HG02852 (cell line): ENCODE measurements around the gene CHRND.

Experiments
- ATAC-seq: cut with Tn5 transposase; IDR thresholded peaks from one replicate; pipeline ENCODE4 v1.9.1; 2021; ENCODE audit warnings: mild to moderate bottlenecking, moderate library complexity; ENCODE audit not compliant: unreplicated experiment

CHRND gene

GRCh38 chr2:232487385-232488096 lies 38.4 kb upstream of the CHRND start, which contains the start of gene ECEL1:
TSS of gene ECEL1 (minus strand) at chr2:232487834. CDS start at chr2:232486653, 1,181 bp downstream.
- no peak for ATAC-seq

GRCh38 chr2:232488097-232488711 lies 37.8 kb upstream of the CHRND start:
- no peak for ATAC-seq

GRCh38 chr2:232488721-232489300 lies 37.1 kb upstream of the CHRND start:
- ATAC-seq, result no peak

DNA sequence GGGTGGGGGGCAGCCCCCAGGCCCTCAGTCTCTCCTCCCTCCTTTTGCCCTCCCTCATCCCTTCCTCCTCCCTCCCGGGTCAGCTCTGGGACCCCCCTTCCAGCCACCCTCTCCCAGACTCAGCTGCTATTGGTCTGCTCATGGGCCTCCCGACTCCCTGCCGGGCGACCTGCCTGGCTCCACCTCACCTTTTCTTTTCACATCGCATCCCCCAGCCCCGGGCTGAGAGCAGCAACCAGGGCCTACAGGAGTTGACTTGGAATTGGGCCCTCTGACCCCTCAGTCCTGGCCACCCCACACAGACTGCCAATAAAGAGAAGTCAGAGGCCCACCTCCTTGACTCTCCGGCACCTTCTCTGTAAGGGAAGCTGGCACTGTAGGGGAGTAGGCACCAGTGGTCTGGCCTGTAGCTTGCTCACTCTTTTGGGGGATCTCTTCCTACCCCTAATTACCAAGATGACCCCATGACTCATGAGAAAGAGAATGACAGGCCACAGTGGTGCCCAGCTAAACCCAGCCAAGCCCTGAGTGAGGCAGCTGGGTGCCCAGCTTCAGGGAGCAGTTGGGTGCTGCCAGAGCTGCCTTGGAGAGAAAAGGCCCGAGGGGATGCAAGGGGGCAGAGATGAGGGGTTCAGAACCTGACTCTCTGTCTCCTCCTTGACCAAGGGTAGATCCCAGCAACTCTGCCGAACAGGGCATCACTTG lies 36.3 kb upstream of the CHRND start:
- no peak for ATAC-seq

DNA sequence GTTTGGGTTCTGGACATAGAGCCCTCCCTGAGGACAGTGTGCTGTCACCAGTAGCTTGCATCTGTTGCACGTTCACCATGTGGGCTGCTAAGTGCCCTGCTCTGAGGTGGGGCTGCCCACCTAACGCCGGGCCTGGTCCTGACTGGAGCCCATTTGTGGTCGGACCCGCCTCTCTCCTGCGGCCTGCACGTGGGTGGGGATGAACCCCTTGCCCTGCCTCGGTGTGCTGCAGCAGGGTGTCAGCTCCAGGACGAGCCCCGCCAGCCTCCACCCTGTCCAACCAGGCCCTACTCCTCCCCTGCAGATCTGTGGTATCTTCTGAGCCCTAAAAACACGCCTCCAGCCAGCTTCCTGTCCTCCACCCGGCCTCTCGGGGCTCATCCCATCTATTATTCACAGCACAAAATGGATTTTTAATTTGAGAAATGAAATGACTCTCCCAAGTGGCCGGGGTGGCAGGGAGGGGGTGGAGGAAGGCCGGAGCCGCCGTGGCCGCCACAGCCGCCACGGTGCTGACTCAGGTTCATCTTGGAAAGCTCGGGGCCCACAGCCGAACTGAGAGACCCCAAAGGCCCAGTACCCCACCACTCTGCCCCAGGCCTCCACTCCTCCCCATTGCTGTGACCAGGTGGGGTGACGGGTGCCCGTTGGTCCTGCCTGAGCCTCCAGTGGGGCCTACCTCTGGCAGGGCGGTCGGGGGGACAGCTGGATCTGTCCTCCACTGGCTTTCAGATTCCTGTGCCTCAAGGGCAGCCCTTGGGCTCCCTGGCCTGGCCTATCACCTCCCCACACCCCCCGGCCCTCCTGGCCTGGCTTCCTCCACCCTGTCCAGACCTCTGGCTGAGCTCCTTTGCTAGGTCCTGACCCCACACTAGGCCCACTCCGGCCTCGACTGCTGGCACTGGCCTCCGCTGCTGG lies 35.5 kb upstream of the CHRND start:
- no peak for ATAC-seq

DNA sequence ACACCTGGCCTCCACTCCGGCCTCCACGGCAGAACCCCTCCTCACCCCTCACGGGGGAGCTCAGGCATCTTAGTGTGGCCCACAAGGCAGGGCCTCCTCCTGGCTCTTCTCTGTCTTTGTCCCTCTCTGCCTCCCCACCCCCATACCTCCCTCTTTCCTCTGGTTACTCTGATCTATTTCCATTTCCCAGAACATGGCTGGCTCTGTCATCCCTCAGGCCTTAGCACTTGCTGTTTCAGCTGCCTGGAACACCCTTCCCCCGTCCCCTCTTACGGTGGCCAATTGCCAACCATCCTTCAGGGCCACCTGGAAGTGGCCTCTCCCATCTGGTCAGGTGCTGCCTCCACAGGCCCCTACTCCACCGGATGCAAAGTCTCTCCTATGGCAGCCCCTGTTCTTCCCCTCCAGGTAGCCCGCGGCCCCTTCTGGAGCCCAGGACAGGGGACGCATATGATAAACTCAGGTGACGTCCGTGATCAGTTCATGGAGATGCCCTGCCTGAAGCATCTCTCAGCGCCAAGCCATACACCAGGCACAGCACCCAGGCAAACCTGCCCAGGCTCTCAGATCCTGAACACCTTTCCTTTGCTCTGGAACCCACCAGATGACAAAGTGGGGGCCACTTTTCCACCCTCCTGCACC lies 34.7 kb upstream of the CHRND start:
- no peak for ATAC-seq

DNA sequence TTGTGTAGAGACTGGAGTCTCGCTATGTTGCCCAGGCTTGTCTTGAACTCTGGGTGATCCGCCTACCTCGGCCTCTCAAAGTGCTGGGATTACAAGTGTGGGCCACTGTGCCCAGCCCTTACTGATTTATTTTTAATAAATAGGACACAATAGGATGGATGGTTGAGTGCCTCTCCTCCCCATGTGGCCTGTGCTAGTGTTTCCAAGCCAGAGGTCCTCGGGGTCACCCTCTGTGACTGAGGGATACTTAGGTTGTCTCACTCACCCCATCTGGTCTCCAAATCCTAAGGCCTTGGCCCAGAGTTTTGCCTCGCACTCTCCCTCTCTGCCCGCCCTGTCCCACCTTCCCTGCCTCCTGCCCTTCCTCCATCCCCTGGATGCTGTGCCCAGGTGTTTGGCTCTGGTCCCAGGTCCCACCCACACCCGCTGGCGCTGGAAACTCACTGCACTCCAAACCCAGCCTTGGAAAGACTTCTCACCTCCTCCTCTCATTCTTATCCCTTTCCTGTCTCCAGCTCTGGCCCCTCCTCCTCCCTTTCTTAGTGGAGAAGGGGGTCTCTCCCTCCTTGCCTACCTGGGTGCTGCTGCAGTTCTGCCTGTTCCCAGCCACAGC lies 33.6 kb upstream of the CHRND start:
- no peak for ATAC-seq

- ATAC-seq, result no peak
Observed at GRCh38 chr2:232492963-232493700, 32.8 kb upstream of the CHRND start.

DNA sequence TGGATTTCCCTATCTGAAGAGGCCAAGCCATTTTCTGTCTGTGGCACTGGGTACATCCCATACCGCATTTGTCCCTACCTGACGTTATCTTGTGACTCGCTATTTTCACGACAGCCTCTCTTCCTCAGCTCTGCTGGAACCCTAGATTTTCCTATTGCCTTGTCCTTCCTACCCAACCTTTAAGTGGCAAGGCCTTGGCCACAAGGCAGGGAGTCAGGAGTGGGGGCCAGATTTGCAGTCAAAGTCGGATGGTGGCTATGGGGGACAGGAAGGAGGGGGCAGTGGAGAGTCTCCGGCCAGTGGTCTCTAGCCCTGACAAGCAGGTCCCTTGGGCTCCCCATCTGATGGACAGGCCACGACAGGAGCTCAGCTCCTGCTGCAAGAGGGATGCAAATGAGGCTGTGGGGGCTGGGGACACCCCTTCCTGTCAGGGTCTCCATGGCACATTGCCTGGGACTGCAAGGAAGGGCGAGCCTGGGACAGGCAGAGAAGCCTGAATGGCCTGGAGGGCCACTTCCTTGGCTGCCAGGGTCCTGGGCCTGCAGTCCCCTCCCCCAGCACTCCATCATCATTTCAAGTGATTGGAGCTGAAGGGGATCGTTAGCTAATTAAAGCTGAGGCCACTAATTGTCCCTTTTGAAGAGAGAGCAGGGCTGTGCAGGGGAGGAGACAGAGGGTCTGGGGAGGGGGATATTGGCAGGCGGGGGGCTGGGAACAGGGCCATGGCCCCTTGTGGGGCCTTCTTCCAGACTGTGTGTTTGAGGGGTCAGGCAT lies 32.1 kb upstream of the CHRND start:
- ATAC-seq, result no peak

GRCh38 chr2:232494542-232494941 lies 31.4 kb upstream of the CHRND start:
- ATAC-seq, result no peak

DNA sequence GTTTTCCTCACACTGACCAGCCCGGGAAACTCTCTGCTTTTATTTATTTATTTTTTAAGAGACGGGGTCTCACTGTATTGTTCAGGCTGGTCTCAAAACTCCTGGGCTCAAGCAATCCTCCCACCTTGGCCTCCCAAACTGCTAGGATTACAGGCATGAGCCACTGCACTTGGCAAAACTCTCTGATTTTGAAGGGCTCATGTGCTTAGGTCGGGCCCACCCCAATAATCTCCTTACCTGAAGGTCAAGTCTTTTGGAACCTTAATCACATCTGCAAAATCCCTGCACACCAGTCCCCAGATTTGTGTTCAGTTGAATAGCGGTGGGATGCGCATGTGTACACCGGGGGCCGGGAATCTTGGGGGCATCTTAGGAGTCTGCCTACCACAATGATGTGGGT lies 30.7 kb upstream of the CHRND start:
- ATAC-seq, result no peak

- ATAC-seq, result no peak
Observed at GRCh38 chr2:232496501-232497270, 29.3 kb upstream of the CHRND start.

DNA sequence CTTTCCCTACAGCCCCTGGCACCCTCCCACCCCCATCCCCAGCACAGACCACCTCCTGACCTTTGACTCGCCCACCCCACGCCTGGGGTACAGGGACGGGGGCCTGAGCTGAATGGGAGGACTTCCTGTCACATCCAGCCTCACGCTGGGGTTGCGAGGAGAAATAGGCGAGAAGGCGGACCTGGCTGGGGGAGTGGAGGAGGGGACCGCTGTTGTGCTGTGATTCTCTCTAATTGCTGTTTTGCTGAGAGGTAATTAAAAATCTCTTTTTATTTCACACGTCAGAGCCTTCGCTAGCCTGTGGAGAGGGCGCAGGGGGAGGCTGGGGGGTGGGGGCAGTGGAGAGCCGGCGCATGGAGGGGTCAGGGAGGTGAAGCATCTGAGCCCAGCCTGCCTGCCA lies 28.6 kb upstream of the CHRND start:
- ATAC-seq, result no peak

GRCh38 chr2:232498452-232498851 lies 27.5 kb upstream of the CHRND start:
- ATAC-seq, result no peak

- no peak for ATAC-seq
Observed at GRCh38 chr2:232501331-232501771, 24.6 kb upstream of the CHRND start.

- no peak for ATAC-seq
Observed at GRCh38 chr2:232501794-232502390, 24.1 kb upstream of the CHRND start.

GRCh38 chr2:232502511-232502910 lies 23.4 kb upstream of the CHRND start:
- ATAC-seq, result no peak
